Central memory CD8-positive, alpha-beta T cell (primary cell): ENCODE measurements around the gene FAM20A.

Source experiments
- ATAC-seq: fragments of 150-1000 bp; cut with Tn5 transposase; replicated peaks from 2 replicates; pipeline ENCODE4 v1.10.0; 2022; ENCODE audit warnings: mild to moderate bottlenecking, moderate FRiP score, moderate number of reproducible peaks; ENCODE audit not compliant: poor library complexity, severe bottlenecking; ENCODE audit errors: extremely low read depth
- DNase-seq, 2 donors: peaks; one replicate each; pipeline ENCODE4 v3.0.0; 2021; ENCODE audit warnings: low spot score in 2 of 2
- H3K27ac Mint-ChIP-seq: one replicate; pipeline ENCODE4 v1.8.0; 2022; ENCODE audit warnings: low read depth, mild to moderate bottlenecking, moderate library complexity, mixed read lengths
- H3K27me3 Mint-ChIP-seq: one replicate; pipeline ENCODE4 v1.8.0; 2022; ENCODE audit warnings: mixed read lengths
- H3K36me3 Mint-ChIP-seq: one replicate; pipeline ENCODE4 v1.8.0; 2022; ENCODE audit warnings: mild to moderate bottlenecking, moderate library complexity, mixed read lengths; ENCODE audit not compliant: insufficient read depth
- H3K4me1 Mint-ChIP-seq: one replicate; pipeline ENCODE4 v1.8.0; 2022; ENCODE audit warnings: mixed read lengths
- H3K4me3 Mint-ChIP-seq: one replicate; pipeline ENCODE4 v1.8.0; 2022; ENCODE audit warnings: mild to moderate bottlenecking, moderate library complexity, mixed read lengths
- H3K9me3 Mint-ChIP-seq: one replicate; pipeline ENCODE4 v1.8.0; 2022; ENCODE audit warnings: mixed read lengths

FAM20A gene

GRCh38 chr17:68580236-68580770 is 20.9 kb downstream of the FAM20A start:
- Mint-ChIP-seq H3K27me3 (peaks cover 35% of the 10 kb centered on the region), H3K4me3 (no peak overlapping the region), H3K4me1 (no peaks in the 10 kb centered on the region), H3K9me3 (no peaks in the 10 kb centered on the region), H3K36me3 (peaks cover 2% of the 10 kb centered on the region), H3K27ac (no peak overlapping the region)
- ATAC-seq (no peak), DNase-seq (no peak)

- Mint-ChIP-seq H3K4me1 (no peaks in the 10 kb centered on the region), H3K4me3 (no peak overlapping the region), H3K27ac (no peak overlapping the region), H3K36me3 (peaks cover 2% of the 10 kb centered on the region), H3K27me3 (peaks cover 35% of the 10 kb centered on the region), H3K9me3 (no peaks in the 10 kb centered on the region)
- no peak for DNase-seq
- ATAC-seq = no peak
Observed at GRCh38 chr17:68579194-68579927, 21.8 kb downstream of the FAM20A start.

GRCh38 chr17:68578236-68578635 is 22.9 kb downstream of the FAM20A start:
- no peaks in the 10 kb centered on the region for H3K36me3 Mint-ChIP-seq
- H3K4me3 Mint-ChIP-seq = no peak overlapping the region
- peaks cover 35% of the 10 kb centered on the region for H3K27me3 Mint-ChIP-seq
- no peak for DNase-seq
- H3K9me3 Mint-ChIP-seq = no peaks in the 10 kb centered on the region
- H3K4me1 Mint-ChIP-seq = no peaks in the 10 kb centered on the region
- H3K27ac Mint-ChIP-seq = no peak overlapping the region
- no peak for ATAC-seq

- Mint-ChIP-seq H3K4me1 (no peaks in the 10 kb centered on the region), H3K36me3 (no peaks in the 10 kb centered on the region), H3K27me3 (peaks cover 35% of the 10 kb centered on the region), H3K9me3 (no peaks in the 10 kb centered on the region), H3K27ac (no peak overlapping the region), H3K4me3 (no peak overlapping the region)
- DNase-seq (no peak), ATAC-seq (no peak)
Observed at GRCh38 chr17:68577497-68577821, 23.7 kb downstream of the FAM20A start.

GRCh38 chr17:68576811-68577496 is 24.2 kb downstream of the FAM20A start:
- no peaks in the 10 kb centered on the region for H3K4me1 Mint-ChIP-seq
- no peak for ATAC-seq

GRCh38 chr17:68576137-68576536 is 25.0 kb downstream of the FAM20A start:
- no peak overlapping the region for H3K4me3 Mint-ChIP-seq
- no peaks in the 10 kb centered on the region for H3K36me3 Mint-ChIP-seq
- DNase-seq (no peak), ATAC-seq (no peak)
- H3K27me3 Mint-ChIP-seq = peaks cover 23% of the 10 kb centered on the region
- H3K27ac Mint-ChIP-seq = no peak overlapping the region
- H3K9me3 Mint-ChIP-seq = no peaks in the 10 kb centered on the region
- H3K4me1 Mint-ChIP-seq = no peaks in the 10 kb centered on the region

More at GRCh38 chr17:68576811-68577496, 24.2 kb downstream of the FAM20A start:
- H3K36me3 Mint-ChIP-seq = no peaks in the 10 kb centered on the region
- no peak overlapping the region for H3K27ac Mint-ChIP-seq
- no peak overlapping the region for H3K4me3 Mint-ChIP-seq
- no peaks in the 10 kb centered on the region for H3K9me3 Mint-ChIP-seq
- no peak for DNase-seq
- H3K27me3 Mint-ChIP-seq = peaks cover 30% of the 10 kb centered on the region

GRCh38 chr17:68573338-68573737 is 27.8 kb downstream of the FAM20A start:
- ATAC-seq = no peak
- no peak for DNase-seq
- no peaks in the 10 kb centered on the region for H3K4me1 Mint-ChIP-seq
- peaks cover under 1% of the 10 kb centered on the region for H3K27me3 Mint-ChIP-seq
- no peaks in the 10 kb centered on the region for H3K9me3 Mint-ChIP-seq
- no peak overlapping the region for H3K27ac Mint-ChIP-seq
- H3K36me3 Mint-ChIP-seq = no peaks in the 10 kb centered on the region
- H3K4me3 Mint-ChIP-seq = no peak overlapping the region

GRCh38 chr17:68572138-68572842 is 28.9 kb downstream of the FAM20A start:
- DNase-seq (no peak), ATAC-seq (no peak)
- no peaks in the 10 kb centered on the region for H3K36me3 Mint-ChIP-seq
- no peaks in the 10 kb centered on the region for H3K27me3 Mint-ChIP-seq
- H3K4me1 Mint-ChIP-seq = no peaks in the 10 kb centered on the region
- no peak overlapping the region for H3K4me3 Mint-ChIP-seq
- no peaks in the 10 kb centered on the region for H3K9me3 Mint-ChIP-seq
- H3K27ac Mint-ChIP-seq = no peak overlapping the region

- ATAC-seq = no peak
- Mint-ChIP-seq H3K27ac (no peak overlapping the region), H3K27me3 (peaks cover 17% of the 10 kb centered on the region), H3K4me3 (no peak overlapping the region), H3K36me3 (no peaks in the 10 kb centered on the region), H3K4me1 (no peaks in the 10 kb centered on the region), H3K9me3 (no peaks in the 10 kb centered on the region)
- DNase-seq = no peak
Observed at GRCh38 chr17:68570526-68570925, 30.6 kb downstream of the FAM20A start.

- H3K4me3 Mint-ChIP-seq = no peak overlapping the region
- H3K27ac Mint-ChIP-seq = no peak overlapping the region
- peaks cover 22% of the 10 kb centered on the region for H3K27me3 Mint-ChIP-seq
- no peak for ATAC-seq
- no peaks in the 10 kb centered on the region for H3K36me3 Mint-ChIP-seq
- no peaks in the 10 kb centered on the region for H3K4me1 Mint-ChIP-seq
- DNase-seq = no peak
- no peaks in the 10 kb centered on the region for H3K9me3 Mint-ChIP-seq
Observed at GRCh38 chr17:68569346-68569745, 31.8 kb downstream of the FAM20A start.

GRCh38 chr17:68568581-68568980 is 32.6 kb downstream of the FAM20A start:
- H3K36me3 Mint-ChIP-seq = no peaks in the 10 kb centered on the region
- no peaks in the 10 kb centered on the region for H3K4me1 Mint-ChIP-seq
- no peaks in the 10 kb centered on the region for H3K9me3 Mint-ChIP-seq
- DNase-seq (no peak), ATAC-seq (no peak)
- peaks cover 22% of the 10 kb centered on the region for H3K27me3 Mint-ChIP-seq
- no peak overlapping the region for H3K4me3 Mint-ChIP-seq
- no peak overlapping the region for H3K27ac Mint-ChIP-seq

- H3K36me3 Mint-ChIP-seq = no peaks in the 10 kb centered on the region
- ATAC-seq (no peak), DNase-seq (no peak)
- H3K27ac Mint-ChIP-seq = no peak overlapping the region
- no peaks in the 10 kb centered on the region for H3K4me1 Mint-ChIP-seq
- no peak overlapping the region for H3K4me3 Mint-ChIP-seq
- no peaks in the 10 kb centered on the region for H3K9me3 Mint-ChIP-seq
- H3K27me3 Mint-ChIP-seq = peaks cover 22% of the 10 kb centered on the region
Observed at GRCh38 chr17:68567581-68567980, 33.6 kb downstream of the FAM20A start.

GRCh38 chr17:68567035-68567434 is 34.1 kb downstream of the FAM20A start:
- H3K36me3 Mint-ChIP-seq = no peaks in the 10 kb centered on the region
- H3K27ac Mint-ChIP-seq = no peak overlapping the region

More at GRCh38 chr17:68567035-68567434, 34.1 kb downstream of the FAM20A start:
- Mint-ChIP-seq H3K9me3 (no peaks in the 10 kb centered on the region), H3K4me1 (no peaks in the 10 kb centered on the region), H3K27me3 (peaks cover 22% of the 10 kb centered on the region), H3K4me3 (no peak overlapping the region)
- ATAC-seq (no peak), DNase-seq (no peak)
